ENCODE measurements around the gene CYRIA. TPM values are rescaled to one million over a fixed set of nuclear protein-coding genes. Genes with fewer than 3 reads are reported as not detected.

CYRIA gene
- polyA plus RNA-seq, 1 of the 3 experiments (the other 2 are of a cell fraction) = 0.13 TPM

GRCh38 chr2:16658076-16658739 lies 7.4 kb downstream of the CYRIA start (continued):
- TF ChIP-seq REST (IDR thresholded peaks at IDR 0.05; ENCODE audit: low read depth, low read length) = no peak
- TF ChIP-seq FOXM1 (IDR thresholded peaks at IDR 0.05; ENCODE audit: low read depth) = no peak
- TF ChIP-seq NFIC (IDR thresholded peaks at IDR 0.05; ENCODE audit: borderline replicate concordance) = no peak
- no peak for TF ChIP-seq NRF1 (IDR thresholded peaks at IDR 0.05; ENCODE audit: low read depth, low read length)

GRCh38 chr2:16657671-16658070 lies 8.0 kb downstream of the CYRIA start:
- no peak overlapping the region for H3K4me2 ChIP-seq
- no peaks in the 10 kb centered on the region for H3K36me3 ChIP-seq (replicated peaks in 1 of 2; ENCODE audit: control insufficient read depth in 1 of 2, insufficient read depth in 2 of 2, low read length in 1 of 2)
- H3K9me3 ChIP-seq = no peaks in the 10 kb centered on the region
- H3K27ac ChIP-seq (ENCODE audit: low read depth in 2 of 2, low read length in 1 of 2) = no peak overlapping the region
- TF ChIP-seq SIN3A (IDR thresholded peaks at IDR 0.05; ENCODE audit: borderline replicate concordance, low read depth, low read length) (no peak), EZH2phosphoT487 (IDR thresholded peaks at IDR 0.05; ENCODE audit: borderline replicate concordance, low read depth) (no peak), FOXJ3 (CRISPR knock-in tag; IDR thresholded peaks at IDR 0.05) (no peak), USF2 (IDR thresholded peaks at IDR 0.05; ENCODE audit: borderline replicate concordance, low read depth, low read length) (no peak), ZBTB33 (IDR thresholded peaks at IDR 0.05; ENCODE audit: borderline replicate concordance, low read depth) (no peak), FOXM1 (IDR thresholded peaks at IDR 0.05; ENCODE audit: low read depth) (no peak), USF1 (IDR thresholded peaks at IDR 0.05; ENCODE audit: borderline replicate concordance, low read depth) (no peak), RFX5 (IDR thresholded peaks at IDR 0.05; ENCODE audit: low read length) (no peak), RXRA (IDR thresholded peaks at IDR 0.05; ENCODE audit: borderline replicate concordance, low read depth) (no peak), TAF1 (IDR thresholded peaks at IDR 0.05; ENCODE audit: borderline replicate concordance, low read depth, low read length) (no peak), NFIC (IDR thresholded peaks at IDR 0.05; ENCODE audit: borderline replicate concordance) (no peak)
- no peak overlapping the region for H2AFZ ChIP-seq (ENCODE audit: low read depth)
- H3K9me2 ChIP-seq = no peaks in the 10 kb centered on the region
- no peaks in the 10 kb centered on the region for H3F3A ChIP-seq (replicated peaks; ENCODE audit: insufficient read depth)
- no peak overlapping the region for H3K4me3 ChIP-seq (ENCODE audit: low read depth in 2 of 2, low read length in 1 of 2)
- ChIA-PET POLR2A (no interaction called here), CTCF (interaction anchor here (0.7 to 8.5 kb wide), 7 partner anchors 14 to 99 kb away, joined by 3 to 48 read pairs (median 6); no protein-coding TSS in a partner anchor)
- no peaks in the 10 kb centered on the region for H4K20me1 ChIP-seq (ENCODE audit: insufficient read depth)
- WGBS (ENCODE audit: low lambda C conversion rate) = 18% methylated on average over 1 of the region's 1 CpG
- H3K9ac ChIP-seq = no peak overlapping the region
- H3K4me1 ChIP-seq (ENCODE audit: control insufficient read depth in 1 of 2, insufficient read depth in 2 of 2, low read depth in 1 of 2, low read length in 1 of 2) = peaks cover 0 to 24% of the 10 kb centered on the region in 2 experiments; a peak in 2 of 4 replicates
- no peaks in the 10 kb centered on the region for H3K79me2 ChIP-seq (ENCODE audit: insufficient read depth)
- no peak for DNase-seq
- no peaks in the 10 kb centered on the region for H3K27me3 ChIP-seq (ENCODE audit: insufficient read depth)
